GM19025 (cell line): ENCODE measurements around the gene NAP1L5.
A peak's percentile ranks its signal among the peaks of the same experiment; 100 is the strongest.

Experiments
- ATAC-seq: cut with Tn5 transposase; IDR thresholded peaks from one replicate; pipeline ENCODE4 v1.9.1; 2021; ENCODE audit warnings: mild to moderate bottlenecking, low read depth, moderate library complexity; ENCODE audit not compliant: unreplicated experiment

The NAP1L5 gene

DNA sequence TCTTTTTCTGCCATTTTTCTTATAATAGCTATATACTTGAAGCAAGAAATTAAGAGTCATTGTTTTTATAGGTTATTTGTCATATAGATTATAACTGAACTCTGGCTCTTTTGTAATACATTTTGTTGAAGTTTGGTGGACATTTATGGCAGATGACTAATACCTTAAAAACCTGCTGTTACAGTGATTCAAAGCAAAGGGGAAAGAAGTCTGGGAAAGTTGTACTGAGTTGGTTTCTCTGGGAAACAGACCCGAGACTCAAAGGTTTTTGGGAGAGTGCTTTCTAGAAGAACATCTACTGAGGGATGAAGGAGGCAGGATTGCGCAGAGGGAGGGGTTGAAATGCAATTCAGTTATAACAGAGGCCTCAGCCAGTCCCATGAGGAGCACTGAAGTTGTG, 35.9 kb downstream of the NAP1L5 start:
- no peak for ATAC-seq

DNA sequence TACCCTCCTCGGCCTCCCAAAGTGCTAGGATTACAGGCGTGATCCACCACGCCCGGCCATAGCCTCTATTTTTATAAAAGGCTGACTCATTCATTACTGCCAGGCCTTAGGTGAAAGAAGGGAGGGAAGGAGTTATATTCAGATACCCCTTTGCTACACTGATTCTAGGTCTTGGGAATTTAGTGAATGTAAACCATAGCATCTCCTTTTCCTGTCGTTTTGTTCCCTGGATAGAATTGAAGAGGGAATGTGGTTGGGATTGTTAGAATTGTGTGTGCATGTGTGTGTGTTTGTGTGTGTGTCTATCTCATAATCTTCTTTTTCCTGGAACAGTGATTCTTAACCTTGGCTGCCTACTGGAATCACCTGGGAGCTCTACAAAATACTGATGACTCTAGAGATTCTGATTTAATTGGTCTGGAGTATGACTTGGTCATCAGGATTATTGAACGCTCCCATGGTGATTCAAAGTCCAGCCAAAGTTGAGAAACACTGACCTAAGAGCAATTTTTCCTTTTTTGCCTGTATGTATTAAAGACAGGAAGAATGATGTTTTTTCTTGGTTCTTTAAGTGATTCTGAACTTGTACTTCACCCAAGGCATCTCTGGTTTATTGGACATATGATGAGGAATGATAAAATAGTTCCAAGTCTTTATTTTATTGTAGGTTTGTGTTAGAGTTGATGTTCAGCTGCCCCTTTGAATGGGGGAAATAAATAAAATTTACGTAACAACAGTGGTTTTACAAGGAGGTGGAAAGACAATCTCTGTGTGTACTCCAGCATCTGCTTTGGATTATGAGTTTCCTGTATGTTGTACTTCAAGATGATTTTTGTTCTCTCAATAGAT, 37.0 kb downstream of the NAP1L5 start:
- no peak for ATAC-seq

DNA sequence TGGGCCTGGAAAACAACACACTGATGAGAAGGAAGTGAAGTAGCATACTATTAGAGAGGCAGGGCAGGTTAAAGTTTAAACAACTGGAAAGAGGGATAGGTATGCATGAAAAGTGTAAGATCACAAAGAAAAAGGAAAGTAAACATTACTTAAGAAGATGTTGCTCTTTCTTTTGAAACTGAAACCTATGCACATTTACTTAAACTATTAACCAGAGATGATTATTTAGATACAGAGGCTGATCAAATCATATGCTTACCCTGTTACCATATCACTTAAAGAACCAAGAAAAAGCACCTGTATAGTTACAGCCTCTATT, 37.8 kb downstream of the NAP1L5 start:
- ATAC-seq = no peak

DNA sequence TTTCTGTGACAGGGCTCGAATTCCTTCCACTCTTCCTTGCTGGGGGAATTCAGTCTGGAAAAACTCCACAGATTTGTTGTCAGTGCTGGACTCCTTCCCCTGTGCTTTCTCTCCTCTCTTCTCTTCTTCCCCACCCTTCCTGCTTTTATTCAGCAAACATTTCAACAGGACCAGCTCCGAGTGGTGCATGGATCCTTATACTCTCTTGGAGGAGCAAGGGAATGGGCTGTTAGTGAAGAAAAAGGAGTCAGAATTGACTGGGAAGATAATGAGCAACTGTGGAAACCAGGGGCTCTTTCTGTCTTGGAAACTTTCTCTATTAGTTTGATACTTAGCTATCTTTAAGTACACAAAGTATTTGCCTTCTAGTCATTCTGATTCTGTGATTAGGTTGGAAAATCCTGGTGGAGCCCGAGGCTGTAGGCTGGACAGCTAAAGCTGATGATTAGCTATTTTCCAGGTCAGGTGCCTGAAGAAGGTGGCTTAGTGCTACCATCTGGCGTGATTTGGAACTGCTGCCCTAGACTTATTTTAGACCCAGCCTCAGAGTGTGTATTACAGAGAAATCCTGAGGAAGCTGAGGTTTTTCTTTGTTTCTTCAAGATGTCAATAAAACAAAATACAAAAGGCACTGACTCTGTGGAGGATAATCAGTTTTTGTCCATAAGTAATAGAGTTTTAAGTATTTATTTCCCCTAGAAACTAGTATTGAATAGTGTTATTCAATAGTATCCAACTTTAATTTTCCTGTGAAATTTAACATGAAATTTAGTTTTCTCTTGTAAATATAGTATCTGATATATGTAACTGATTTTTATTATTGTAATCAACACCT, 38.4 kb downstream of the NAP1L5 start:
- ATAC-seq = peak; percentile 84

DNA sequence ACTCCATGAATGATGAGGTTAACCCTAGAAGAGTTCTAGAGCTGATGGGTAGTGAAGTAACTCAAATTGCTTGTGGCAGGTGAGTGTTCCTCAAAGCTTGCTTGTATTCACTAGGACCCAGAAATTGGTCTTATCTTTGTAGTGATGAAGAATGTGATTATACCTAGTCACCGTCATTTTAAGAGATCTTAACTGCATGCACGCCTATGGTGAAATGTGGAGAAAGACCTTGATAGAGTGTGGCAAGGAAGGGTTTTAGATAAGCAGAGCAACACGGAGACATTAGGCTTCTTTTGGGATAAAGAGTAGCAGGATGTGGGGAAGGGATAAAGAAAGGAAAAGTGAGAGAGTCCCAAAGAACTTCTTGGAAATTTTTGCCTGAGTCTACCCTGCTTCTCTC, 42.4 kb downstream of the NAP1L5 start:
- ATAC-seq = no peak

DNA sequence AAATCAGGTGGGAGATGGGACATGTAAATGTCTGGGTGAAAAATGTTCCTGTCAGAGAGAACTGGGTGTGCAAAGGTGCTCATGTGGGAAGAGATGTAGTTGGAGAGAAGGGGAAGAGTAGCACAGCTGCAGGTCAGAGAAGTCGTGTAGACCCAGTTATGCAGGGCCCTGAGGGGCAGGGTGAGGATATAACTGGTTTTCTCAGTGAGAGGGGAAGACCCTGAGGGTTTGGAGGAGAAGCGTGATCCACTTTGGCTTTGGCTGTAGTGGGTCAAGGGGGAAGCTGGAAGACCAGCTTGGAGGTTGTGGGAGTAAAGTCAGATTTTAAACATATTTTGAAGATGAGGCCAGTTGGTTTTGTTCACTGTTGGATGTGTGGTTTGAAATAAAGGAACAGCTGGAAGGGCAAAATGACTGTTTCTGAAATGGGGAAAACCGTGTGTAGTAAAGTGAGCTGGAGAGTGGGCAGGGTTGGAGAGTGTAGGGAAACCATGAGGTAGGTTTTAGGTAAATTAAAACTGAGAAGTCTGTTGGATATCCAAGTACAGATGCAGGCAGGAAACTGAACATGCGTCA, 44.2 kb downstream of the NAP1L5 start:
- ATAC-seq = no peak

- no peak for ATAC-seq
Measured at GRCh38 chr4:88649716-88650115, 47.9 kb downstream of the NAP1L5 start.

GRCh38 chr4:88646528-88647280, 50.9 kb downstream of the NAP1L5 start:
- no peak for ATAC-seq

DNA sequence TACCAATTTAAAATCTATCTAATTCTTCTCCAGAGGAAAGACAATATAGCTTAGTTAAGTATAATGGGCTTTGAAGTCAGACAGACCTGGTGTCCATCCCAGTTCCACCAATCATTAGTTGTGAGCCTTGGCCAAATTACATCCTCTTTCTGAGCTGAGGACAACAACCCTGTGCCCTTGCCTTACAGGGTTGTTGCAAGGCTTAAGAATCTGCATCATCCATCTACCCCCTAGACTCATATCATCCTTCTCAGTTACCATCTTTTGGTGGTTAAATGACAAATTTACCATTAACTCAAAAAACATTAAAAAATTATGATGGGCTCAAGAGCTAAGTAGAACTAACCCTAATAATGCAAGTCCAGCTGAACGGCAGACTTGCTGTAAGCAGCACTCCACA, 51.6 kb downstream of the NAP1L5 start:
- ATAC-seq = no peak
